ENCODE results near the gene PRKG1.
"Not testable (repeated sequence)": the region's sequence is repeated elsewhere in the genome, so short reads cannot be mapped to it uniquely, and the experiment has no call there.

The PRKG1 gene

DNA sequence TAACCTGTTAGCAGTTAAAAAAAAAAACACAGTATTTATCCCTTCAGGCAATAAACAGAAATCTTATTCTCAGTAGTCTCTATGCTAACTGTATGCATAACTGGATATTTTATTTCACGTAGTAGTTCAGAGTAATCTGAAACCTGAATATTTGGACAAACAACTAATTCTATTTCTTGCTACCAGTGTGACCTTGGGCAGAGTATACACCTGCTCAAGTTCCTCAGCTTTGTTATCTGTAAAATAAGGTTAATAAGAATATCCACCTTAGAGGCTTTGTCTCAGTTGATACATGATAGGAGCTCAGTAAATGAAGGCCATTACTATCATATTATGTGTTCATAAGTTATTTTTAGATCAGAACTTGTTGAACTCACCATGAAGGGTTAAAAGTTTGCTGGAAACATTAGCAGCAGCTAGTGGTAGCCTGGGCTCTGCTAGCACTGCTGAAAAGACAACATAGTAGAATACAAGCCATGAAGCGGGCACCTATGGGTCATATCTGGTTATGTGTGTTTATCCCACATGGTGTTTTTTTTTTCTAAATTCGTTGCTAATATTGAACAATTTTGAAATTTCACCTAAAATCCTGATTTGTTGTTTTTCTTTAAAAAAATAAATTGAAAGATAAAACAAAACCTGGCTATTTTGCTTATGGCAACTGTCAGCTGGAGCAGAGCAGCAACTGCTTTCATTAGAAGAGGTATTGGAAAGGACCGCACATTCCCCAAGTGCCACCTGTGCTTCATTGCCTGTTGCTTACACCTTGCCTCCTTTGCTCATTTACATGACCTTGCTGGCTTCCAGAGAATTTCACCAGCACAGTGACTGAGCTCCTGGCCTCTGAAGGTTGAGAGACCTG, 303.0 kb downstream of the PRKG1 start:
- no peak for DNase-seq (ENCODE audit: low read depth, low spot score)

DNA sequence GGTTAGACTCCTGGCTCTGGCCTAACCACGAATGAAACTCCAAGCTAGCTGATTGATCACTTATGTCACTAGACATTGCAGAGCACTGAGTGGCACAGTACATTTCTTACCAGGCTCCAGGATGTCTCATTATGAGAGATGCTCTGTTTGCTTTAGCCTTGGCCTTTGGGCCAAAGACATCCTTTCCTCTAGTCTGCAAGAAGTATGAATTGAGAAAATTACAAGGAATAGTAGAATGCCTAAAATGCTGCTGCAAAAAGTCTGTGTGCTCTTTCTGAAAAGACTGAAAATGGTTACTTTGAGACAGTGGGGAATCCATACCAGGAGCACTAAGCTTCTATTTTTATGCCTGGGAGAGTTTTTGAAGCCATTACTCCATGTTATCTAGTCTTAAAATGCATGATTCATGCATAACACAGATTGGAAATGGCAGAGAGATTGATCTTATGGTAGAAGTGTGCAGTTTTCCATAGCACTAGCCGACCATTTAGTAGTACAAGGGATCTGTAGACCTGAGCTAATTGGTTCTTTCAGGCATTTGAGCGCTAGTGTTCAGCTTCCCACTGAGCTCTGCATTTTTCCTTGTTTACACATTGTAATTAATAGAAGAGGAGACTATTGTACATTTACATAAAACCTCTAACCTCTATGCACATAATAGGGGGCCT, 303.8 kb downstream of the PRKG1 start:
- no peak for DNase-seq (ENCODE audit: low read depth, low spot score)

DNA sequence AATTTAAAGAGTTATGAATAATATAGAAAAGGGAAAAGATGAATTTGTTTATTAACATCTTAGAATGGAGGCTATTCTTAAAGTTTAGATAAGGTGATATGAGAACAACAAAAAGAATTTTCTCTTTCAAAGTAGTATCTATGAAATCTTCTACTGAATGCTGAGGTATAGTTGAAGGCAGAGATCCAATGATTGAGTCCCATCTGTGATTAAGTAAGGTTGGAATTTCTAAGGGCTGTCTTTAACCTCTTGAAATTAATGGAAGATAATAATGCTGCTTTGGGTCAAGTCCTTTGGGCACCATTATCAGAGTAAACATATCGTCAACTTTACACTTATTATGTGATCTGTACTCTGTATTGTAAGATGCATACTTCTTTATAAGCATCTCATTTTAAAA, 307.9 kb downstream of the PRKG1 start:
- DNase-seq (ENCODE audit: low read depth, low spot score): no peak

DNA sequence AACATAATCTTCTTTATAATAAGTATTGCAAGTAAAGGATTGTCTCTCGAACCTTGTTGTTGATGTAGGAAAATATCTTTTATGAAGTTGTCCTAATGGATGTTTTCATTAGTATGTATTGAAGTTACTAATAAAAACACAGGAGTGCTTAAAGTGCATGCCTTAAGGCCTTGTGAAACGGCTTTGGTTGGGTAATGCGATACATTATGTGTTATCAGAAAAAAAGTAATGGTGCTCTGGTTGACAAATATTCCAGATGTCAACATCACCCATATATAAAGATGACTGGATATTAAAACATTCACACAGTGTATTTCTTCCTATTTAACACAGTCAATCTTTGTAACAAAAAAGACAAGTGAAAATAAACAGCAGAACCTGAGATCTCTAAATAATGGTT, 310.7 kb downstream of the PRKG1 start:
- no peak for DNase-seq (ENCODE audit: low read depth, low spot score)

DNA sequence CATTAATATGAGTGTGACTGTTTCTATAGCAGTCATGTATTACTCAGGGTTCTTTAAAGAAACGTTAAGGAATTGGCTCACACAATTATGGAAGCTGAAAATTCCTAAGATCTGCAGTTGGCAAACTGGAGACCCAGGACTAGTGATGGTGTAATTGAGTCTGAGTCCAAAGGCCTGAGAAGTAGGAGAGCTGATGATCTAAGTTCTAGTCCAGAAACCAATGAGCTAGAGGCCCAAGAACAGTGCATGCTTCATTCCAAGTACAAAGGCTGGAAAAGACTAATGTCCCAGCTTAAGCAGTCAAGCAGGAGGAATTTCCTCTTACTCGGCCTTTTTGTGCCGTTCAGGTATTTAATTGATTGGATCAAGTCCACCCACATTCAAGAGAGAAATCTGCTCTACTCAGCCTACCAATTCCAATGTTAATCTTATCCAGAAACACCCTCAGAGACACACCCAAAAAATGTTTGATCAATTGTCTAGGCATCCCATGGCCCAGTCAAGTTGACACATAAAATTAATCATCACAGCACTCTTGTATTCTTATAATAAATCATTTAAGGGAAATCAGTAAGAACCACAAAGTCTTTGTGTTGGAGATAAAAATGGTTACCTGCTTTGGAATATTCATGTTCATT, 312.1 kb downstream of the PRKG1 start:
- DNase-seq (ENCODE audit: low read depth, low spot score): peak; percentile 28

DNA sequence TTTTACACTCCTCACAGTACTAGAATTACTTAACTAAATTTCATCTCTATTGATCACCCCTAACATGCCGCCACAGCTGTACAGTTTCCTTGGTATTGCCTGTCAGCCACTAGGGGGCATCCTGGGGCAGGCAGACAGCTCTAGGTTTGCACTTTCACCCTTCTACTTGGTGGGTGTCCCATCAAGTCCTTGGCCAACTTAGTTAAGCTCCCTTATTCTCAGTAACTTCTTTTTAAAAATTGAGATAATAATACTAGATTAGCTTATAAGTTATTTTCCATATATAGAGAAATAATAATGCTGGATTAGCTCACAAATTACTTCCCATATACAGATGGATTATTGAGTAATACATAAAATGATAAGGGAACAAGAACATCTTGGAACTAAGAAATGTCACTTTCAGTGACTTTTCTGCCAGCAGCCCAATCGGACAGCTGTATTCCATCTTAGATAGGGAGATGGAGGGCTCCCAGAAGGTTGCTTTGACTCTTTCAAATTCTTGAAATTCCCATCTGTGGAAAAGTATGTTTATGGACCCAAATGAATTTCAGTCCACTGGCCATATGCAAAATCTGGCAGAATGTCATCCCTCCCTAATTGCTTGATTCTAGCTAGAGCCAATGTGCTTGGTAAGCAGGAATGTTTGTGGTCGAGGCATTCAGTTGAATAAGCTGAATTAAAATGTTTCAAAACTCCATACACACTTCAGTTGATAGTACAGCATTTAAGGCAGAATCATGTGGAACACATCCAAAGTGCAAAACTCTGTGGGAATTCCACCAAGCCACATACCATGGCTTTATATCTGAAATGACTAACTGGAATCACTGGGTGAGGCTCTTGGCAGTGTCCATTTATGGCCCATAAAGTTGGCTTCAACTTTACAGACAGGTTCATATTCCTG, 315.4 kb downstream of the PRKG1 start:
- peak; percentile 97 for DNase-seq (ENCODE audit: low read depth, low spot score)

DNA sequence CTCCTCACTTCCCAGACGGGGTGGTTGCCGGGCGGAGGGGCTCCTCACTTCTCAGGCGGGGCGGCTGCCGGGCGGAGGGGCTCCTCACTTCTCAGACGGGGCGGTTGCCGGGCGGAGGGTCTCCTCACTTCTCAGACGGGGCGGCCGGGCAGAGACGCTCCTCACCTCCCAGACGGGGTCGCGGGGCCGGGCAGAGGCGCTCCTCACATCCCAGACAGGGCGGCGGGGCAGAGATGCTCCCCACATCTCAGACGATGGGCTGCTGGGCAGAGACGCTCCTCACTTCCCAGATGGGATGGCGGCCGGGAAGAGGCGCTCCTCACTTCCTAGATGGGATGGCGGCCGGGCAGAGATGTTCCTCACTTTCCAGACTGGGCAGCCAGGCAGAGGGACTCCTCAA, 318.7 kb downstream of the PRKG1 start:
- DNase-seq (ENCODE audit: low read depth, low spot score): not testable (repeated sequence)

DNA sequence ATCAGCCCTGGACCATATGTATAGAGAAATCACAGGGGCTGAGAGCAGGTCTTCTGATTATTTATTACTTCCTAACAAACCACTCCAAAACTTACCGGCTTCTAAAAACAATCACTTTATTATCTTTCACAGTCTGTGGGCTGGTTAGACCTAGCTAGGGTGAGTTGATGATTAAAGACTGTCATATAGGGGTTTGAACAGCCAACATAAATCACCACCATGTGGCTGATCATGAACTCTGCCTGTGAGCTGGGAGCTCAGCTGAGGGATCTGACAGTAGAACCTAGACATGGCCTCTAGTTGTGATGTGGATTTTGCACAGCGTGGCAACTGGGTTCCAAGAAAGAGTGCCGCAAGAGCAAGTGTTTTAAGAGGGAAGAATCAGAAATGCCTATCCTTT, 319.8 kb downstream of the PRKG1 start:
- no peak for DNase-seq (ENCODE audit: low read depth, low spot score)

DNA sequence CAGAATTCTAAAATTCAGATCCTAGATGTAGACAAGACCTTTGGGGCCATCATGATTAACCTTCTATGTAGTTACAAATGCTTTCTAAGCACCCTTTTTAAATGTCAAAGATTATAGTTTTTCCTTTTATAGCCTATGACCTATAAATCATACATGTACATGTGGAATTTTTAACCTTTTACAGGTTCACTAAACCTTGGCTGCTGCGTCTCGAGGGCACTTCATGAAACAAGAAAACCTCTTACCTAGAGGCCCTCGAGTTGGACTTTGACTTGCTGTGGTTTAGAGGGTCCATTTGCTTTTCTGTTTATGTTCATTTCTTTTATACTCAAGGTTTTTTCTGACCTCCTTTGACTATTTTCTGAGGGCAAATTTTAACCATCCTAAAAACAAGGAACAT, 323.0 kb downstream of the PRKG1 start:
- DNase-seq (ENCODE audit: low read depth, low spot score): no peak

DNA sequence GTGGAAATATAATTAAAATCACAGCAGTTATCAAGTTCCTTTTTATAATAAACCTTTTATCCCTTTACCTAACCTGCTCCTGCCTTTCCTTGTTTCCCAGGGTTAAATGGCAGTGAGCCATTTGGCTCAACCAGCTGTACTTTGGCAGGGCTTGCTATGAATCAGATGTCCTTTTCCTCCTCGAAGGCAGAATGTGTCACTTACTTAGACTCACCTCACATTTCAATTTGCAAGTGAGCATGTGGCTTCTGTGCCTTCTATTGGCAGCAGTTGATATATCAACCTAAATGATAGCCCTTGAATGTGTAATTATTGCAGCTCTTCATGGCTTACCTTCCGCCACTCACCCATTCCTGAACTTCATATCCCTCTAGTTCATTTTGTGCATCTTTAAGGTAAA, 323.4 kb downstream of the PRKG1 start:
- peak; percentile 90 for DNase-seq (ENCODE audit: low read depth, low spot score)

DNA sequence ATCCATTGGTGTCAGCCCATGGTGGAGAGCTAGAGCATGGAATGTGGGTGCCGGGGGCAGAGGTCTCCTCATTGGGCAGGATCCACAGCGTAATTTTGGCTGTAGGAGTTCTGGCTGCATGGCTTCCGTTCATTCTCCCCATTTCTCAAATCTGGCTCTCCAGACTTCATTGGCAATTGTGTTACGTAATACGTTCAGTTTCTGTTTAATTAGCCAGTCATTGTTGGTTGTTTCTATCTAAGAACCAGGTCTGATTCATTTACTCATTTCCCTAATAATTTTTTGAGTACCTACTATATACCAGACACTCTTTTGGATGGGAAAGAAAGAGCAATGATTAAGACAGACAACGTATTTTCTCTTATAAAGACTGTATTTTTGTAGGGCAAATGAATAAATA, 325.6 kb downstream of the PRKG1 start:
- no peak for DNase-seq (ENCODE audit: low read depth, low spot score)

DNA sequence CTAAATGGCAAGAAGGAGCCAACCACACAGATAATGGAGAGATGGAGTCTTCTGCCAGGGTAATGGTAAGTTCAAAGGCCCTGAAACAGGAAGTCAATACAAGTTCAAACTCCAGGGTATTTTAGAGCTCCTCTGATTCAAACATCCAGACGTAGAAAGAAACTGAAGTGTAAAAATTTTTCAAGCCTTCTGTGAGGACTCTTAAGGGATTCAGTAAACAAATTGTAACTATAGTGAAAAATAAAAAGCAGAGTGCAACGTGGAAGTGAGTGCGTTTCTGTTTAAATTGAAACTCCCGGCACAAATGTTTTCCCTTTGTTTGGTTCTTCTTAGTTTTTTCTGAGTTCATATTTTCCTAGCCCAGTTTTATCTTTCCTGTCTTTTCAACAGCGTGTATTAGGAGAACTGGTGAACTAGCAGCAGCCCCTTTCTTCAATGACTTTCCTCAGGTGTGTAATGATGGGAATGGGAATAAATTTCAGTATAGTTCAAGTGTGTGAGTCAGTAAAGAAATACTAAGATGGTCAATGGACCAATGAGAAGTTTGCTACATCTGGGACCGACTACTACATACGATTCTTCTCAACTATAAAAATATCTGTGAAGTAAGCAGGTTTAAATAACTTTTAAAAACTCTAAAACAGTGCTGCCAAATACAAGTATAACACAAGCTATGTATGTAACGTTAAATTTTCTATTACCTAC, 326.3 kb downstream of the PRKG1 start:
- no peak for DNase-seq (ENCODE audit: low read depth, low spot score)

DNA sequence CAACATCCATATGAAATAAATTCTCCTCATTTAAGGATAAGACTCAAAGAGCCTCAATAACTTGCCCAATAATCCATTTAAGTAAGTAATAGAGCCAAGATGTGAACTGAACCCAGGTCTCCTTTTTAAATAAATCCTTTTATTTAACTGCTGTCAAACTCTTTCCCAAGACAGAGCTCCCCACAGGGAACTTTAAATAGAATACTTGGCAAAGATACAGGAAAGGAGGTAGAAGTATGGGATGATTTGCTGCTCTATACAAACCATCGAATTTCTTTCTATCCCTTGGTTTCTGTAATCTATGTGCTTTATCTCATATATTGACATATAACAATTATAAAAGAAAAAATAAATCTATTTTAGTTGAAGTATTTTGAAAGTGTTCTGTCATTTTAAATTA, 329.2 kb downstream of the PRKG1 start:
- DNase-seq (ENCODE audit: low read depth, low spot score): no peak

DNA sequence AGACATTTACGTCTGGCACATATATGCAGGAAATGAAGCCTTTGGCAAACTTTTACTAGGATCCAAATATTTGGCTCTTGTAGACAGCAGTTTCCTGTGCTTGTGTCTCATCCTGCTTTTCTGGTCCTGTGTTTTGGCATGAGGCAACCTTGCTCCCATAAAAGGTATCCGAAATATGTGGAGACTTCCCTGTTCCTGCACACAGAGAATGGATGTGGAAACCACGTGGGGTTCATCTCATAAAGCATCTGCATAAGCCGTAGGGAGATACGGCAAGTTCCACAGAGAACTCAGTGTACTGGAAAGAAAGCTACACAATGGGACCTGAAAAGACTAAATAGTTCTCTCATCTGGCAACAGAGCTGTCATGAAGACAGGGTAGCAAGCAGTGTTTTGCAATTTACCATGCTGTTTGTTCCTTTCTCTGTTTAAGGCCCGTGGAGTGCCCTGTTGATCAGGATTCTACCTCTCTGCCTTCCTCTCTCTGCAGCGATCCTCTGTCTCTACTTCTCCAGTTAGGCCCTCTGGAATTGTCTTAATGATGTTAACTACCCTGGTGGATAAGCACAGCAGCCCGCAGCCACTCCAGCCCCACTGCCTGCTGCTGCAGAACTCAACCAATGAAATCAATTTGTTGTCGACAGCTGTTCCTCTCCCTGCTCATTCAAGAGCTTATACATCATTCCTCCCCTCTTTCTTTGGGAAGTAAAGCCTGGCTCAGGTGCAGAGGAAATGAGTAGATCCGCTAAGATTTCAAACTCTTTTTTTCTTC, 331.5 kb downstream of the PRKG1 start:
- DNase-seq (ENCODE audit: low read depth, low spot score): peak; percentile 27

DNA sequence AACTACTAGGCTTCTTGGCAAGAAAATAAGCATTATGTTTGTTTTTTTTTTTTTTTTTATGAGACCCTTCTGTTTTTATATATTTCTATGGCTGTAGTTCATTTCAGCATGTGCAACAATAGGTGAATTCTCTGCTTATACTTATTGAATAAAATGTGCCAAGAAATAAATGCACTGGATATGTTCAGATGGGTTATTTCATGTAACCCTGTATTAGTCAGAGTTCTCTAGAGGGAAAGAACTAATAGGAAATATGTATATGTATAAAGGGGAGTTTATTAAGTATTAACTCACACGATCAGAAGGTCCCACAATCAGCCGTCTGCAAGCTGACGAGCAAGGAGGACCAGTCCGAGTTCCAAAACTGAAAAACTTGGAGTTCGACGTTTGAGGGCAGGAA, 332.3 kb downstream of the PRKG1 start:
- no peak for DNase-seq (ENCODE audit: low read depth, low spot score)

DNA sequence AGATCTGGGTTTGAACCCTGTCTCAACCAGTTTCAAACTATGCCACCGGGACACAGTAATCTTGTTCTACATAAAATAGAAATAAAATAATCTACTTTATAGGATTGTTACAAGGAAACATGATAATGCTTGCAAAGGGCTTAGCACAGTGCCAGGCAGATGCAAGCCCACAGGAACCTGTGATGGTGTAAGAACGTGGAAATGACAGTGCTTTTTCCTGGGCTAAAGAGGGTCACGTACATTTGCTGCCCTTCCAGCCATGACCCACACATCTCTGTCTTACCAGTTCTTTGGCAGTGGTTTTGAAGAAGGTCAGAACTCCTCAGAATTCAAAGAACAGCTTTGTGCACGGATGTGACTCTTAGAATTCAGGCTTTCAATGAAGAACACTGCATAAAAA, 342.2 kb downstream of the PRKG1 start:
- DNase-seq (ENCODE audit: low read depth, low spot score): no peak

DNA sequence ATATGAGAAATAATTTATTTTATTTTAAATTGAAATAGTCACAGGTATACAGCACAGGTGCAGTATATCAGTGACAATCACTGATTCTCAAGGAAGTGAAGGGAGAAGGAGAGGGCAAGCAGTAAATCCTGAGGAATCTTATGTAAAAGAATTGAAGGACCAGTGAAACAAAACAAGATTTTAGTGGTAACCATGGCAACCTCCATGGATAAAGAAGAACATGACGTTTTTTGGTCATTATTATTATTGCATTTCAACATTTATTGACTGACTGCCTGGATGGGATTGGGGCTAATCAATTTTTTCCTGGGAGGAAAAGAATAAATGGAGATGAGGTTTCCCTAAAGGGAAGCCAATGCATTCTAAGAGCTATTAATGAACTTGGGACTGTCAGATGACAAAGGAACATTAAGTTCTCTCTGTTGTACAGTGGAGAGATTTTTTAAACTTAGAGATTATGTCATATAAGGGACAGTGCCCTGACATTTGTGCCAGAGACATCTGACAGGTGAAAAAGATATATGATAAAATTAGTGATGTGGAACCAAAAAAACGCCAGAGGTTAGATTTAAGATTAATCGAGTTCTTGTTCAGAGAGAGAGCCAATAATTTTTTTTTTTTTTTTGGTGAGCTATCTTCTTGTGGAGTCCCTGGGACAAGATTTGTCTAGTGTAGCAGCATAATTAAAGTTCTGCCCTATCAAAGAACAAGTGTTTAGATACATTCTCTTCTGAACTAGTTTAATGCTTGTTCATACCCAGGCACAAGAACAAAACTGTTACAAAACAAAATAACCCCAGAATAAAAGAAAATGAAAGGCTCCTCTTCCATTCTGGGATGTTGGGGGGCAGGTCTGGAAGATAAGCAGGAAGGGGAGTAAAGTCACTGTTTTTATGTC, 345.2 kb downstream of the PRKG1 start:
- DNase-seq (ENCODE audit: low read depth, low spot score): no peak

DNA sequence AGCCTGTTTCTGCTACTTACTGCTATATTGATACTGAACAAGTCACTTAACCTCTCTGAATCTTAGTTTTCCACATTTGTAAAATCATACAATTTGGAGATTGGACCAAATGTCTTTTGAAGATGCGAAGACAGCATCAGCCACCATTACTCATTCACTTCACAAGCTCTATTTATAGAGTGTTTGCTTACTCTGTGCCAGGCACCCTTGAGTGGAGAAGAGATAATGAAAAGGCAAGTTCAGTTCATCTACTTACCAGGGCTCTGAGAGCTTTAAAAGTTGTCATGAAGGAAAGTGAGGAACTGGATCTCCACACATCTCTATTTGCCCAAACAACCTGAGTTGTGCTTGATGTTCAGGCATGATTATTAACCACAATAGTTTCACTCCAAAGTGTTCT, 347.6 kb downstream of the PRKG1 start:
- no peak for DNase-seq (ENCODE audit: low read depth, low spot score)
